Activated CD4-positive, alpha-beta T cell treated with anti-CD3 and anti-CD28 coated beads, Interleukin-2, amount 50 U/mL, for 1 hour (primary cell): ENCODE results near the gene DNAJC3.
"Not testable (repeated sequence)": the region's sequence is repeated elsewhere in the genome, so short reads cannot be mapped to it uniquely, and the experiment has no call there.

Experiments
- DNase-seq: peaks from one replicate; pipeline ENCODE4 v3.0.0-alpha.2; 2020

The DNAJC3 gene, protein sequence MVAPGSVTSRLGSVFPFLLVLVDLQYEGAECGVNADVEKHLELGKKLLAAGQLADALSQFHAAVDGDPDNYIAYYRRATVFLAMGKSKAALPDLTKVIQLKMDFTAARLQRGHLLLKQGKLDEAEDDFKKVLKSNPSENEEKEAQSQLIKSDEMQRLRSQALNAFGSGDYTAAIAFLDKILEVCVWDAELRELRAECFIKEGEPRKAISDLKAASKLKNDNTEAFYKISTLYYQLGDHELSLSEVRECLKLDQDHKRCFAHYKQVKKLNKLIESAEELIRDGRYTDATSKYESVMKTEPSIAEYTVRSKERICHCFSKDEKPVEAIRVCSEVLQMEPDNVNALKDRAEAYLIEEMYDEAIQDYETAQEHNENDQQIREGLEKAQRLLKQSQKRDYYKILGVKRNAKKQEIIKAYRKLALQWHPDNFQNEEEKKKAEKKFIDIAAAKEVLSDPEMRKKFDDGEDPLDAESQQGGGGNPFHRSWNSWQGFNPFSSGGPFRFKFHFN

DNA sequence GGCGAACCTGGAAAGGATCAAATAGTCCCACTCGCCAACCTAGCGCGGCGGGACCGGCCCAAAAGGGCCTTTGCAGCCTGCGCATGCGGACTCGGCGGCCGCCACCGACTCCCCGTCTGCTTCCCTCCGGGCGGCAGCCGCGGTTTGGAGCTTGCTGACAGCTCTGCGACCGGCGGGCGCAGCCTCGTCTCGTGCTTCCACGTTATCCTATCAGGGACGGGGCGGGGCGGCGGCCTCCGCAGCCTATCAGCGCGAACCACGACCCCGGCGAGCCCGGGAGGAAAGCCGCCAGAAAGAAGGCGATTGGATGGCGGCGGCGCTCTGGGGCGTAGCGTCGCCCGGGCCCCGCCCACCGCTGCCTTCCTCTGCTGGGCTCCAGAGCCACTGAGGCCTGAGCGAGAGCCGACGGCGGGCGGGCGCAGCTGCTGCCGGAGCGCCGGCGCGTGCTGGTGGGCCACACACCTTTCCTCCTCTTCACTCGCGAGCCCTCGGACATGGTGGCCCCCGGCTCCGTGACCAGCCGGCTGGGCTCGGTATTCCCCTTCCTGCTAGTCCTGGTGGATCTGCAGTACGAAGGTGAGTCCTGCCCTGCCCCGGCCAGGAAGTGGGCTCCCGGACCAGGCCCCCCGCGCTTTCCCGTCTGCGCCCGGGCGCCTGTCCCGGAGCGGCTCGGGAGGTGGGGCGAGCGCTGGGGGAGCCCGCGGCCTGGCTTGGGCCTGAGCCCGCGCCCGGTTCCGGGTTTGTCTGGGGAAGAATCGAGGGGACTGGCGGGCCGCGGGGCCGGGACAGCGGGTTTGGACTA, at the start of gene DNAJC3:
TSS of gene DNAJC3 (plus strand) at position 378 of the 802 bp plus-strand sequence. CDS start at position 495, 117 bp downstream.
- peak; percentile 98 for DNase-seq

DNA sequence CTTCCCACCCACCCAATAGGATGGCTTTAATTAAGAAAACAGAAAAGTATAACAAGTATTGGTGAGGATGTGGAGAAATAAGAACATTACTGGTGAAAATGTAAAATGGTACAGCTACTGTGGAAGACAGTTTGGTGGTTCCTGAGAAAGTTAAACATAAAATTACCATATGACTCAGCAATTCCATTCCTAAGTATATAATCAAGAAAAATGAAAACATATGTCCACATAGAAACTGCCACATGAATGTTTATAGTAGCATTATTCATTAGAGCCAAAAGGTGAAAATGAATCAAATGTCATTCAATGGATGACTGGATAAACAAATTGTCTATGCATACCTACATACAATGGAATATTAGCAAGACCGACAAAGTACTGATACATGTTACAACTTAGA, 49.3 kb upstream of the DNAJC3 start:
- no peak for DNase-seq

DNA sequence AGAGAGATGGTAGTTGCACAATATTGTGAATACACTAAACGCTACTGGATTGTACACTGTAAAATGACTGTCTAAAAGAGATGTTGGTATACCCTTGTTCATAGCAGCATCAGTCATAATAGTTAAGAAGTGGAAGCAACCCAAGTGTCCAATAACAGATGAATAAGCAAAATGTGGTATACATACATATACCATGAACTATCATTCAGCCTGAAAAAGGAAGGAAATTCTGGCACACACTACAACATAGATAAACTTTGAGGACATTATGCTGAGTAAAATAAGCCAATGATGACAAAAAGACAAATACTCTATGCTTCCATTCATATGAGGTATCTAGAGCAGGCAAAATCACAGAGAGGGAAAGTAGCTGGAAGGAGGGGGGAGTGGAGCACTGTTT, 48.5 kb upstream of the DNAJC3 start:
- DNase-seq: no peak

DNA sequence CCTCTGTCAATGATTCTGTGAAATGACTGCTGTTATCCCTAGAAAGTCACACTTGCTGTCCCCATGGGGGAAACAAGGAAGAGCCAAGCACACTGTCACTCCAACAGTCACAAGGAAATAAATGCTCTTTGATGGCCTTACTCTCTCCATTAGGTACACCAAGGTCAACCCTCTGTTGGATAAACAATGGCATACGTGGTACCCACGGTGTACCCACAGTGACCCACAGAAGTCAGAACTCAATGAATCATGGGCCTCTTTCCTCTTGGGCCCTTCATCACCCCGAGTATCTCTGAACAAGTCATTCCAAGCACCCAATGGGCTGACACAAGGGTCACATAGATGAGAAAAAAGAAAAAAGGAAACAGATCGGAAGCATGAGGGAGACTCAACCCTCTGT, 47.9 kb upstream of the DNAJC3 start:
- DNase-seq: no peak

DNA sequence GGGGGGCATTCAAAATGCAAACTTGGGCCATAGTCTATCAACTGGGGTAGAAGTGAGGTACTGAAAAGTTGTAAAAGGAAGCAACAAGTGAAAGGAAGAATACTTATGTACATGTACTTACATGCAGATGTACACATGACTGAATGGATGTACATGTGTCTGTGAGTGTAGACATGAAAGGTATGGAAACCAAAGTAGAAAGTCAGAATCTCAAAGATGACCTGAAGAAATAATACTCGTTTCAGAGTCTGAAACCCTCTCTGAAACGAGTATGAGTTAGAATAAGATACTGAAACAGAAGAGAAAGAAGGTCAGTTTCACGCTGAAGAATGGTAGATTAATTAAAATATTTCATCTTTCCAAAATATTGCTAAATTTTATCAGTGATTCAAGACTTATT, 46.3 kb upstream of the DNAJC3 start:
- DNase-seq: no peak

DNA sequence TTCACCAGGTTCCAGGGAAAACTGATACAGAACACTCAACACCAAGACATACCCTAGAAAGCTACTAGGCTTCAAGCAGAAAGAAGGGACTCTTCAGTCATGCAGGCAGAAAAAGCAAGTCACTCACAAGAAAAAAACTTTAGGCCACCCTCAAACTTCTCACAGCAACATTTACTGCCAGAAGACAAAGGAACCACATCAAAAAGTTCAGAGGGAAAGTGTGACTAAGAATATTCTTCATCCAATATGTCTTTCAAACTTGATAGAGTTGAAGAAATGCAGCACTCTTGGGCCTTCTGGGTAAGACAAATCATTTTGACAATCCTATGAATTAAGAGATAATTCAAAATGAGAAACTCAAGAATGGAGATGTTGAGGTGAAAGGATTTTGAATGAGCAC, 40.1 kb upstream of the DNAJC3 start:
- DNase-seq: no peak

DNA sequence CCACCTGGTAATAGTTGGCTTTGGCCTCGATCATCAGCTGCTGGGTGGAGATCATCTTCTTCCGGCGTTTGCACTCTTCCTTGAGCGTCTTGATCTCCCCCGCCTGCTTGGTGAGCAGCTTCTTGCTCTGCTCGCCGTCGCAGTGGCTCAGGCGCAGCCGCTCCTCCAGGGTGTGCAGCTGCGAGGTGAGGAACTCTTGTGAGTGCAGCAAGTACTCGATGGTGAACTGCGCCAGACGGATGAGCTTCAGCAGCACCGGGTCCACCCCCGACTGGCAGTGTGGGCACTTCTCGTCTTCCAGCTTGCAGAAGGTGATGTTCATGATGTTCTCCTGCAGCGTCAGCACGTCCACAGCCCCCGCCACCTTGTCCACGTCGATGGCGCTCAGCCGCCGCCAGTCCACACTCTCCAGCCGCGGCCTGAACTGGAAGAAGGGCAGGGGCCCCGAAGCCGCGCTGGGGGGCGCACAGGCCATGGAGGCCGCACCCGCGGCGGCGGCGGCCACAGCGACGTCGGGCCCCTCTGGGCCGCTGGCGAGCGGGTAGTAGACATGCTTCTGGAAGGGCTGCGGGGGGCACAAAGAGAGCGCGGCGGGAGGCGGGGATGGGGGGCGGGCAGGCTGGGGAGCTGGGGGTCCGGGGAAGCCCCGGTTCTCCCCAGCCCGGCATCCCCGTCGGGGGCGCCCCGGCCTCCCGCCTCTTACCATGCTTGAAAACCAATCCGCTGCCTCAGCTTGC, 35.5 kb upstream of the DNAJC3 start:
- DNase-seq: no peak

DNA sequence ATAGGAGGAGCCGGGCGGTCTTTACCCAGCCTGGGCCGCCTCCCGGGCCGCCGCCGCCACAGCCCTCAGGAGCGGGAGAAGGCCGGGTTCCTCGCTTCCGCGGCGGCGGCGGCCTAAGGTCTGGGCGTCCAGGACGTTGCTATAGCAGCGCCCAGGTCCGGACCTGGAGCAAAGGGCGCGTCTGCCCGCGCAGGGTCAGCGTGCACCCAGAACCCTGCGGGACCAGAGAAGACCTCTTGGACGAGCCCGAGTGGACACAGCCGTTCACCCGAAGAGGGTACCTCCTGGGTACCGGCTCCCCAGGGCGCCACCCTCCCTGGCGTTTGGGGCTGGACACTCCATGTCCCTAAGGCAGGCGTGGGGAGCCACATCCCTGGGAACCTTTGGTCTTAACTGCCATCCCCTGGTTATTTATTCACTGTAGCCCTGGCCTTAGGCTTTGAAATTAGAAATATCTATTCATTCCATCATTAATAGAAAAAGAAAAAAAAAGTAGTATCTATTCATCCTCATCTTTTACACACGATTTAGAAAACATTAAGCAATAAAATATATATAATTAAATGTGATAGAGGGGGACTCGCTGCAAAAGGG, 34.8 kb upstream of the DNAJC3 start:
- DNase-seq: no peak

DNA sequence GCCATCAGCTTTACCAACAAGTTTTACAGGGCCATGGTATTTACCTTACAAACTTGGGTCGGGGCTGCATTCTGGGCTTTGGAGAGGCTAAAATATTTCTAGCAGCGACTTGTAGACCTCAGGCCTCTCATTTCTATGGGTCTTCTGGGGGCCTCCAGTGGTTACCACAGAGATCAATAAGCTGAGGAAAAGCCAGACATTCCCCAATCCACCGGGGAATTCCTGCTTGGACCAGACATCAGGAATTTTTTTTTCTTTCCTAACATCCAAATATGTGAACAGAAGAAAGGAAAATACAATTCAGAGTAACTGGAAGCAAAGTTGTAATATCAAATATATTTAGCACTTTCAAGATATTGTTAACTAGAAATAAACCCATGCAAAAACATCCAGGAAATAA, 33.9 kb upstream of the DNAJC3 start:
- DNase-seq: no peak

DNA sequence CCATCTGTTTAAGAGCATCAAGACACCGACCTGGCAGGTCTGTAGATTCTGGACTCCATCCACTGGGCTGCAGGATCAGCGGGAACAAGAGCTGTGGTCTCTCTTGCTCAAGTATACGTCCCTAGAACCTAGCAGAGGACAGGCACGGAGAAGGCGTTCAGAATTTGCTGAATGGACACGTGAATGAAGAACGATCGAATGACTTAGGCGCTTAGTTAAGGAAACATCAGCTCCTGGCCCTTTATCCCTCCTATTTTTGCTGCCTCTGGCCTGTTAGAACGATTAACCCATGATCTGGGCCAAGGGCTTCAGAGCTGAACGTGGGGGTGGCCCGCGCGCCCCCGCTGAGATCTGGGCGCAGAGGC, 33.4 kb upstream of the DNAJC3 start:
- DNase-seq: no peak

DNA sequence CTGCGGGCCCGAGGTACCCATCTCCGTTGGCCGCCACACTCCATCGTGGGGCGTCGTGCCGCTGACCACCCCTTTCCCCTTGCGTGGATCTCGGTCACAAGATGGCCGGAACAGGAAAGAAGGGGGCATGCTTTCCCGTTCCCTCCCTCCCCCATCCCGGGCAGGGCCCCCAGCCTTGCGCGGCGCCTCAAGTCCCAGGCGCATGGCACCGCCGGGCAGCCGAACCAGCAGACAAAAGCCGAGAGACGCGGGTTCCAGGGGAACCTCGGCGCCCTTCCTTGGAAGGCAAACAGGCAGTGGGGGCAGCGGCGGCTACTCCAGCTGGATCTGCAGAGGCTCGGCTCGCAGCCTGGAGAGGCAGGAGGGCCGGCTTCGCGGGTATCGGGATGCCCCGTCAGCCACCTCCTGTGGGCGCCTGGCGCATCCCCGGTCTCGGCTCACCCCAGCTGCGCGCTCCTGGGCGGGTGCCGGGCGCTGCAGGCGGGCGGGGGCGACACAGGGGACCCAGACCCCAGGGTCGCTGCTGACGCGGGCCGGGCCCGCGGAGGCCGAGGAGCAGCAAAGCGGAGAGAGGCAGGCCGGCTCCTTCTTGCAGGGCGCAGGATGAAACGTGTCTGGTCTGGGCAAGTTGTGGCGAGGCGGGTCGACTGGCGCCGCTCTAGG, 32.9 kb upstream of the DNAJC3 start:
- DNase-seq: no peak

DNA sequence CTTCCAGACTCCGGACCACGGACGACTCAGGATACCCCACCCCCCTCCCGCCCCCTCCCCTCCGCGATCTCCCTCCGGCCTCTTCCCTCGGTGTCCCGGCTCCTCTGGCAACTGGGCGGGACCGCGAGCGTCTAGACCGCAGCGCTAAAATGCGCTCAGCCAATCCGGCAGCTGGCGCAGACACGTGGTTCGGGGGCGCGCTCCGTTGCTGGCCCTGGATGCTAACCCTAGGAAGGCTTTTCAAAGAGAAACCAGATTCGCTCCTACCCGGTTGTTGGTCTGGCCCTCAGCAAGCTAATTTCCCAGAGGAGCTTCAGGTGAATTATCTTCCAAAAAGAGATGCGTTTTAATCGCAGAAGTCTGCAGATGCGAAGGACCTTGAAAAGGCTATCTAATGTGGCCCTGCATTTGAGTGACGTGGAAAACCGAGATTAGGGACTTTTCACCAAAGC, 32.3 kb upstream of the DNAJC3 start, which contains the start of gene DZIP1:
TSS of gene DZIP1 (minus strand) at position 106 of the 452 bp plus-strand sequence. CDS start 2,677 bp downstream, outside the sequence.
- no peak for DNase-seq

DNA sequence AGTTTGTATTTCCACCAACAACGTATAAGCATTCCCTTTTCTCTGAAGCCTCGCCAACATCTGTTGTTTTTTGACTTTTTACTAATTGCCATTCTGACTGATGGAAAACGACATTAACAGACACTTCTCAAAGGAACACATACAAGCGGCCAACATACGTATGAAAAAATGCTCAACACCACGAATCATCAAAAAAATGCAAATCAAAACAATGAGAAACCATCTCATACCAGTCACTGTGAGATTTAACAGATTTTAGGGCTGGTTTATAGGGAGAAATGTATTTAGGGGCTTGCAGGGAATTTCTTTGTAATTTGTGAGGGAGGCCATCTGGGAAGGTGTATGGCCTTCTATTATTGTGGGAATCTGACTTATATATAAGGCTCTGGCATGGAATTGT, 29.6 kb upstream of the DNAJC3 start:
- DNase-seq: no peak

DNA sequence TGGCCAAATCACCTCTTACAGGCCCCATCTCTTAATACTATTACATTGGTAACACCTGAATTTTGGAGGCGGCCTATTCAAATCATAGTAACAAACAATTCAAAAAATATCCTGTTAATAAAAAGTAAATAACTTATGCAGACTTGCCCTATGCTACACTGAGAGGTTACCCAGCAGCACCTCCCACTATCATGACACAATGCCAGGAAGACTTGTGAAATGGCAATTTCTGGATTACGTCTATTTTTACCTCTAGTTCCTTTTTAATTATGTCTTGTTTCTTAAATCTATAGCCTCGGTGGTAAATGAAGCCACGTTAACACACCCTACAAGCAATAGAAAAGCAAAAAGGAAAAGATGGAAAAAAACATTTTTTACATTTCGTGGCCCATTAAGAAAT, 26.2 kb upstream of the DNAJC3 start:
- no peak for DNase-seq

DNA sequence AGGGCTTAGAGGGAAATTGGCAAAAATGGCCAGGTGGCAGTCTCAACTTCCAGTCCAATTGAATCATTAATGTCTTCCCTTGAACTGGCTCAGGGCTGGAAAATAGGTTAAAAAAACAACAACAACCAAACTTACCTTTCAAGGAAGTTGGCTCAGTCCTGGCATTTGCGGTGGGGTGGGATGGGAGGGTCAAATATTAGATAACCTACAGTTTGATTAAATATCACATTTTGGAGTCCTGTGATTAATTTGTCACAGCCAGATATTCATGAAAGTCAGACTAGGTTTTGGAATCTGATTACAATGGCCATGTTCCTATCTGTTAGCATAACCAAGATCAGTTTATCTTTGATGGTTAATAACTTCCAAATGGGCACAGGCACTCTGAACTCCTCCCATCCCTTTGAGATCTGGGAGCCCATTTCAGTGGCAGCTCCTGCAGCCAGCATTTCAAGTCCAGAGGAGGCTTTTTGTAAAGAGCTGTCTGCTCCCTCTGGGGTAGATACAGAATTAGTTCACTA, 24.6 kb upstream of the DNAJC3 start:
- DNase-seq: no peak

DNA sequence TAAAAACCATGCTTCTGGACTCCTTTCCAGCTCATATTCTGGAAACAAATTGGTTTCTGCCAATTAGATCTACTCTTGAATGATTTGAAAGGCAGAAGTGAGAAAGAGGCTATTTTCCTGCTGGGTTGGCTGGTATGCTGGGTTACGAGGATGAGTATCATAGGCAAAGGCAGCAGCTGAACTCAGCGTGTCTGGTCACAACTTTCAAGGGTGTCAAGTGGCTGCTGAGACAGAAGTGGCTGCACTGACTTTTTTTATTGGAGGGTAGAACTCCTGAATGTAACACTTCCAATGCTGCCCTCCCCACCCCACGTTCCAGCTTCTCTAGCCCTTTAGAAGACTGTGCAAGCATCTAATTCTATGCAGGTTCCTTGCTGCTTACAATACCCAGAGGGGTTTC, 24.1 kb upstream of the DNAJC3 start:
- DNase-seq: no peak

DNA sequence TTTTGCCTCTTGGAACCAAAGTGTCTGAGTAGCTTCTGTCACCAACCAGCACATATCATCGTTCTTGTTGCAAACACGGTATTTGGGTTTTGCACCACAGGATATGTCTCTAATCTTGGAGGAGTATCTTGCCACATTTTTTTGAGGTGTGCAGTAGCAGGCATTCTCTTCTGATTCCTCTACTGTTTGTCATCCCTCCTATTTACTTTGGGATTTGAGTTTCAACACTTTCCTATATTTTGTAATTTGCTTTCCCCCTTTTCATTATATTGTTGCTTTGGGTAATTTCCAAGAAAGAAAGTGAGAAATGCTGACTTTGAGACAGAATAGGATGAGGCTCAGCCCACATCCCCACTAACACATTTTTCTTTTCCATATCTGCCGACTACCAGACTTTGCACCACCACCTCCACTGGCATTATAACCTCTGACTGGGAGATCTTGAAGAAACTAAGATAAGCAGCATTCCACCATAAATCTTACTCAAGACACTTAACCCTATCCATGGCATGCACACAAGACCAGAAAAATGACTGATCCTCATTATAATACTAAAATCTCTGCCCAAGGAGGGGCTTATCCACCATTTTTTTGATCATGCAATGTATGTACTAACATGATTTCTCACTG, 20.4 kb upstream of the DNAJC3 start:
- DNase-seq: no peak

DNA sequence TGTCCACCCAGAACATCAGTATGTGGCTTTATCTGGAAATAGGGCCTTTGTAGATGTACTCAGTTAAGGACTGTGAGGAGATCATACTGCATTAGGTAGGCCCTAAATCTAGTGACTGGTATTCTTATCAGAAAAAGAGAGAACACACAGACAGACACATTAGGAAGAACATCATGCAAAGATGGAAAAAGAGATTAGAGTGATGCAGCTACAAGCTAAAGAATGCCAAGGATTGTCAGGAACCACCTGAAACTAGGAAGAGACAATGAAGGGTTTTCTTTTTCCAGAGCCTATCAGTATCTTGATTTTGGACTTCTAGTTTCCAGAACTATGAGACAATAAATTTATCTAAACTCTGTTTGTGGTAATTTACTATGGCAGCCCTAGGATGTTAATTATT, 17.4 kb upstream of the DNAJC3 start:
- DNase-seq: no peak

DNA sequence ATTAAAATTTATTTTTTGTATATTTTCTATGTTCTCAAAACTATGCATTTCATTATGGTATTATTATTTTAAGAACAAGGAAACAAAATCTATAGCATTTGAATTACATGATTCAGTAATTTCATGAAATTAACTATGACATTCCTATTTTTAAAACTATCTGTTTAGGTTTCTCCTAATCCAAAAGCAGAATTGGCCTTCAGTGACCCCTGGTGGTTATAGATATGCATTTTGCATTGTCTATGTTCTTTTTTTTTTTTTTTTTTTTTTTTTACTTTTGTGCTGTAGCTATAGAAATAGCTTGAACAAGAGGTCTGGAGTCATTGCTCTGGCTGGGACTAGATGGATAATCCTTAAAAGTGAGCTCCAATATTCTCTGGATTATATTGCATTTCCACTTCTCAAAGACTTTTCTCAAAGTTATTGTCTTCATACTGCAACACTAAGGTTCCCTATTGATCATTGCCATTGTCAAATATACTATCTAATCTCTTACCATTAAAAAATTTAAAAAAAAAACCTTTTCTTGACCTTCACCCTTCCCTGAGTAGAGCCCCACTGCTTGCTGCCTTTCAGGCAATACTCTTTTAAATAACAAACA, 15.9 kb upstream of the DNAJC3 start:
- DNase-seq: no peak

DNA sequence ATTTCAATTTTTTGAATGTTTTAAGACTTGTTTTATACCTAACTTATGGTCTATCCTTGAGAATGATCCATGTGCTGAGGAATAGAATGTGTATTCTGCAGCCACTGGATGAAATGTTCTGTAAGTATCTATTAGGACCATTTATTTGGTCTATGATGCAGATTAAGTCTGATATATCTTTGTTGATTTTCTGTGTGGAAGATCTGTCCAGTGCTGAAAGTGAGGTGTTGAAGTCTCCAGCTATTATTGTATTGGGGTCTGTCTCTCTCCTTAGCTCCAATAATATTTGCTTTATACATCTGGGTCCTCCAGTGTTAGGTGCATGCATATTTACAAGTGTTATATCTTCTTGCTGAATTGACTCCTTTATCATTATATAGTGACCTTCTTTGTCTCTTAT, 9.7 kb upstream of the DNAJC3 start:
- DNase-seq: not testable (repeated sequence)

DNA sequence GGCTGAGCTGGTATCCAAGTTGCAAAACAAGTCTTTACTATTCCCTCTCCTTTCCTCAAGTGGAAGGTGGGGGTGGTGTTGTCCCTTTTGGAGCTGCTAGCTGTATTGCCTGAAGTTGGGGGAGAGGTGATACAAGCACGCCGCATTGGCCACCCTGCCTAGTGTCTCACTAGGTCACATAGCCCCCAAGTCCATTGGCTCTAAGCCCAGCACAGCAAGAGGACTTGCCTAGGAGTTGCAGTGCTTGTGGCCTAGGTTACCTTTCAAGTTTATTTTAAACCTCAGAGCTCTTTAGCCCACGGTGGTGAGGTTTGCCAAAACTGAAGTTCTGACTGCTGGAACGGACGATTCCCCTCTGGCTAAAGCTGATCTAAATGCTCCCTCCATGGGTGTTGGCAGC, 5.3 kb upstream of the DNAJC3 start:
- no peak for DNase-seq
